NCI-H128 (cell line): ENCODE data around the gene KCNG4.

Experiments used
- DNase-seq: peaks from one replicate; lab custom pipeline; 2025; ENCODE audit not compliant: unreplicated experiment; lab: John Stamatoyannopoulos, UW

Gene KCNG4

GRCh38 chr16:84266451-84266850, 26.6 kb upstream of the KCNG4 start:
- no peak for DNase-seq

- no peak for DNase-seq
These were observed 23.1 kb upstream of the KCNG4 start for GRCh38 chr16:84262939-84263338.

- no peak for DNase-seq
These were observed 22.2 kb upstream of the KCNG4 start for GRCh38 chr16:84262031-84262430.

GRCh38 chr16:84260766-84261554, 21.1 kb upstream of the KCNG4 start:
- DNase-seq: no peak

GRCh38 chr16:84259691-84260090, 19.9 kb upstream of the KCNG4 start:
- no peak for DNase-seq

GRCh38 chr16:84258266-84258665, 18.5 kb upstream of the KCNG4 start:
- DNase-seq: no peak

- no peak for DNase-seq
These were observed 15.4 kb upstream of the KCNG4 start for GRCh38 chr16:84255050-84255810.

GRCh38 chr16:84254062-84254461, 14.2 kb upstream of the KCNG4 start:
- DNase-seq: no peak

- no peak for DNase-seq
These were observed 13.4 kb upstream of the KCNG4 start for GRCh38 chr16:84253173-84253572.

GRCh38 chr16:84252184-84252583, 12.4 kb upstream of the KCNG4 start:
- DNase-seq: no peak

GRCh38 chr16:84247844-84248243, 8.0 kb upstream of the KCNG4 start:
- DNase-seq: no peak

GRCh38 chr16:84247331-84247730, 7.5 kb upstream of the KCNG4 start:
- no peak for DNase-seq

GRCh38 chr16:84246679-84247077, 6.9 kb upstream of the KCNG4 start:
- no peak for DNase-seq

GRCh38 chr16:84245956-84246678, 6.3 kb upstream of the KCNG4 start:
- no peak for DNase-seq

GRCh38 chr16:84244728-84245127, 4.9 kb upstream of the KCNG4 start:
- no peak for DNase-seq

- no peak for DNase-seq
These were observed 3.9 kb upstream of the KCNG4 start for GRCh38 chr16:84243732-84244131.

GRCh38 chr16:84242839-84243238, 3.0 kb upstream of the KCNG4 start:
- DNase-seq: no peak

GRCh38 chr16:84241778-84242177, 2.0 kb upstream of the KCNG4 start:
- DNase-seq: no peak

- DNase-seq: no peak
These were observed 643 bp upstream of the KCNG4 start for GRCh38 chr16:84240455-84240854.

GRCh38 chr16:84239141-84239769, 557 bp downstream of the KCNG4 start:
- no peak for DNase-seq

GRCh38 chr16:84237994-84238750, 1.6 kb downstream of the KCNG4 start:
- DNase-seq: no peak
